ENCODE results near the gene ELOVL2.

DNA sequence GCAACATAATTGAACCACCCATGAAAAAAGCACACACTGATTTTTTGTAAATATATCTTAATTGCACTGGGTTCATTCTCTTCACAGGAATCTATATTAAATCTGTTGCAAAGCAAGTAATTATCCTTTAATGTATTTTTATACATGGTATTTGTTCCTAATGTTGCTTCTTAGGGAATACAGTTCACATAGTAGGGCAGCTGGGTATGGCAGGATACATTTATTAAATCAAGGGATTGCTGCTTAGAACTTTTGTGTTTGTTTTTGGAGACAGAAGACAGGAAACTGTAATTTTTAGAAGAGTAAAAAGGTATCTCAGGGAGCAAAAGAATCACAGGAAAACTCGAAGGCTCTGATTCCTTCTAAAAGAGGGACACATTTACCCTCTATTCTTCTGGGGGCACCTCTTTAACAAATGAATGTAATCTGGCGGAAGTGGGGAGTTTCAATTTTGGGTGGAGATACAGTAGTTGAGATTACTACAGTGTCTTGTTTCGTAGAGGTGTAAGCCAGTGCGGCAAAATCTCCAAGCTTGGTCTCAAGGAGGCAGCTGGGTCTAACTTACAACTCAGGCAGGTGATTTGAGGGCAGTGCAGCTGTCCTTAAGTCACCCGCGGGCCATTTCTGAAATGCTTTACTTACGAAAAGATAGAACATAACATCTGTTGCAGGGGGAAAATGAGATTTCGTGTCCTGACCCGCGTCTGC is 48.7 kb upstream of the ELOVL2 start:
- no peak for TF ChIP-seq CTCF (IDR thresholded peaks at IDR 0.05)
- TF ChIP-seq POLR2A (IDR thresholded peaks at IDR 0.05): no peak

All from body of pancreas (tissue), 4 donors.